GM23338 (cell line): ENCODE data around the gene ANXA6.

Experiments
- EZH2phosphoT487 ChIP-seq: fragments of 200-600 bp; sonication (generic); IDR thresholded peaks from one replicate; pipeline ENCODE4 v1.8.1; 2018; ENCODE audit warnings: antibody characterized with exemption; ENCODE audit not compliant: unreplicated experiment
- POLR2AphosphoS5 ChIP-seq: IDR thresholded peaks from 2 replicates; pipeline ENCODE4 v1.6.1; 2016; ENCODE audit warnings: antibody characterized with exemption, low read depth
- ZNF114 ChIP-seq: fragments of 250-450 bp; sonication (Bioruptor Pico); IDR thresholded peaks from 2 replicates; pipeline ENCODE4 v1.5.0; 2020; ENCODE audit warnings: mild to moderate bottlenecking, moderate library complexity
- TF ChIP-seq, protein P1 (sequence below), 2 experiments: fragments of 200-600 bp in 1 of 2; sonication (generic) in 1 of 2; conservative IDR thresholded peaks; 2 replicates each; pipeline versions ENCODE4 v1.5.1 to v1.6.1; 2016 to 2017; ENCODE audit warnings: antibody characterized with exemption in 2 of 2, low read depth in 2 of 2, mild to moderate bottlenecking in 2 of 2, moderate library complexity in 1 of 2
- TF ChIP-seq, protein P2 (sequence below): IDR thresholded peaks from one replicate; pipeline ENCODE4 v1.6.1; 2018; ENCODE audit warnings: antibody characterized with exemption; ENCODE audit not compliant: unreplicated experiment

DNA sequence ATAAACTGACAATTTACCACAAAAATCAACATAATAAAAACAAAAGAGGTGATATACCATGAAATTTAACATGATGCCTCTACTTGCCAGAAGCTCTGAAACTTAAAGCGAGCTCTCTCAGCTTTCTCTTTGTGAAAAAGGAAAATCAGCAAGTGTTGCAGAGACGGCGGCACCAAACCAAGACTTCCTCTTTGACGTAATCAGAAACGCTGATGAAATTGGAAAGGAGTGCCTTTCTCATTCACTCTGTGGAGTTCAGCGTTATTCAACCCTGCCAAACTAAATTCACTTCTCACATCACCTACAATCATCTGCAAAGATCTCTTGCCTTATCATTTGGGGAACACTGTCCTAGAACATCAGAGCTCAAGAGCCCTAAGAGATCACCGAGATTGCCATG lies 32.2 kb downstream of the ANXA6 start:
- TF ChIP-seq, protein P1, sequence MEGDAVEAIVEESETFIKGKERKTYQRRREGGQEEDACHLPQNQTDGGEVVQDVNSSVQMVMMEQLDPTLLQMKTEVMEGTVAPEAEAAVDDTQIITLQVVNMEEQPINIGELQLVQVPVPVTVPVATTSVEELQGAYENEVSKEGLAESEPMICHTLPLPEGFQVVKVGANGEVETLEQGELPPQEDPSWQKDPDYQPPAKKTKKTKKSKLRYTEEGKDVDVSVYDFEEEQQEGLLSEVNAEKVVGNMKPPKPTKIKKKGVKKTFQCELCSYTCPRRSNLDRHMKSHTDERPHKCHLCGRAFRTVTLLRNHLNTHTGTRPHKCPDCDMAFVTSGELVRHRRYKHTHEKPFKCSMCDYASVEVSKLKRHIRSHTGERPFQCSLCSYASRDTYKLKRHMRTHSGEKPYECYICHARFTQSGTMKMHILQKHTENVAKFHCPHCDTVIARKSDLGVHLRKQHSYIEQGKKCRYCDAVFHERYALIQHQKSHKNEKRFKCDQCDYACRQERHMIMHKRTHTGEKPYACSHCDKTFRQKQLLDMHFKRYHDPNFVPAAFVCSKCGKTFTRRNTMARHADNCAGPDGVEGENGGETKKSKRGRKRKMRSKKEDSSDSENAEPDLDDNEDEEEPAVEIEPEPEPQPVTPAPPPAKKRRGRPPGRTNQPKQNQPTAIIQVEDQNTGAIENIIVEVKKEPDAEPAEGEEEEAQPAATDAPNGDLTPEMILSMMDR (conservative IDR thresholded peaks at IDR 0.05; ENCODE audit: low read depth in 2 of 2) = no peak
- TF ChIP-seq POLR2AphosphoS5 (no peak), ZNF114 (no peak), EZH2phosphoT487 (no peak)
- TF ChIP-seq, protein P2, sequence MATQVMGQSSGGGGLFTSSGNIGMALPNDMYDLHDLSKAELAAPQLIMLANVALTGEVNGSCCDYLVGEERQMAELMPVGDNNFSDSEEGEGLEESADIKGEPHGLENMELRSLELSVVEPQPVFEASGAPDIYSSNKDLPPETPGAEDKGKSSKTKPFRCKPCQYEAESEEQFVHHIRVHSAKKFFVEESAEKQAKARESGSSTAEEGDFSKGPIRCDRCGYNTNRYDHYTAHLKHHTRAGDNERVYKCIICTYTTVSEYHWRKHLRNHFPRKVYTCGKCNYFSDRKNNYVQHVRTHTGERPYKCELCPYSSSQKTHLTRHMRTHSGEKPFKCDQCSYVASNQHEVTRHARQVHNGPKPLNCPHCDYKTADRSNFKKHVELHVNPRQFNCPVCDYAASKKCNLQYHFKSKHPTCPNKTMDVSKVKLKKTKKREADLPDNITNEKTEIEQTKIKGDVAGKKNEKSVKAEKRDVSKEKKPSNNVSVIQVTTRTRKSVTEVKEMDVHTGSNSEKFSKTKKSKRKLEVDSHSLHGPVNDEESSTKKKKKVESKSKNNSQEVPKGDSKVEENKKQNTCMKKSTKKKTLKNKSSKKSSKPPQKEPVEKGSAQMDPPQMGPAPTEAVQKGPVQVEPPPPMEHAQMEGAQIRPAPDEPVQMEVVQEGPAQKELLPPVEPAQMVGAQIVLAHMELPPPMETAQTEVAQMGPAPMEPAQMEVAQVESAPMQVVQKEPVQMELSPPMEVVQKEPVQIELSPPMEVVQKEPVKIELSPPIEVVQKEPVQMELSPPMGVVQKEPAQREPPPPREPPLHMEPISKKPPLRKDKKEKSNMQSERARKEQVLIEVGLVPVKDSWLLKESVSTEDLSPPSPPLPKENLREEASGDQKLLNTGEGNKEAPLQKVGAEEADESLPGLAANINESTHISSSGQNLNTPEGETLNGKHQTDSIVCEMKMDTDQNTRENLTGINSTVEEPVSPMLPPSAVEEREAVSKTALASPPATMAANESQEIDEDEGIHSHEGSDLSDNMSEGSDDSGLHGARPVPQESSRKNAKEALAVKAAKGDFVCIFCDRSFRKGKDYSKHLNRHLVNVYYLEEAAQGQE = no peak
